Liver (tissue), 3 donors: ENCODE measurements around the gene RNF144A.

Source experiments
- GABPA ChIP-seq, 2 donors: IDR thresholded peaks in 1 of 2; conservative IDR thresholded peaks in 1 of 2; 2 replicates each; pipeline ENCODE4 v1.6.1; 2016; ENCODE audit warnings: antibody characterized with exemption in 2 of 2, mild to moderate bottlenecking in 1 of 2, moderate library complexity in 1 of 2
- HNF4A ChIP-seq, 2 donors: conservative IDR thresholded peaks; 2 replicates each; pipeline ENCODE4 v1.6.1; 2016; ENCODE audit warnings: antibody characterized with exemption in 2 of 2, mild to moderate bottlenecking in 2 of 2
- JUND ChIP-seq, 2 donors: IDR thresholded peaks; 2 replicates each; pipeline ENCODE4 v1.6.1; 2016; ENCODE audit warnings: antibody characterized with exemption in 2 of 2
- RAD21 ChIP-seq, 2 donors: IDR thresholded peaks; 2 replicates each; pipeline ENCODE4 v1.6.1; 2016; ENCODE audit warnings: antibody characterized with exemption in 2 of 2, mild to moderate bottlenecking in 2 of 2
- TAF1 ChIP-seq: conservative IDR thresholded peaks from 2 replicates; pipeline ENCODE4 v1.6.1; 2016; ENCODE audit warnings: antibody characterized with exemption, mild to moderate bottlenecking
- TF ChIP-seq, protein P1 (sequence below): fragments of 150-350 bp; IDR thresholded peaks from 2 replicates; pipeline ENCODE4 v1.5.1; 2017; ENCODE audit warnings: improper control_type of control experiment, low read depth, low read length; ENCODE audit not compliant: missing input control
- TF ChIP-seq, protein P2 (sequence below): IDR thresholded peaks from 2 replicates; pipeline ENCODE4 v1.6.1; 2016; ENCODE audit warnings: antibody characterized with exemption, mild to moderate bottlenecking
- donor health status: healthy.
- donor health status: healthy.

DNA sequence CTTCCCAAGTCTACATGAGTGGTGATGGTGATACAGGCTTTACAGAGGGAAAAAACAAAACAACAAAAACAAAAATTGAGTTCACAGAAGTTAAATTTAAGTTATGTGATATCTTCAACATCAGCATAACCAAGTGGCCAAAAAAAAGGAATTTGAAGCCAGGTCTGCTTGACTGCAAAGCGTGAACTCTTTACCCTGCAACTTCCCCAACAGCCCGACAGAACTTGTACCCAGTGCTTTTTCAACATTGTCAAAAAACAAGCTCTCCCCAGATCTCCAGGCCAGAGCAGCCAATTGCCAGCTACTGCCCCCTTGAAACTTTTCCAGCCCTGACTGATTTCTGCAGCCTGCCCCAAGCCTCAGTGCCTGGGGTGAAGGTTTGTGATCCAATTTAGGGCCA lies 76.7 kb downstream of the RNF144A start:
- TF ChIP-seq, protein P1, sequence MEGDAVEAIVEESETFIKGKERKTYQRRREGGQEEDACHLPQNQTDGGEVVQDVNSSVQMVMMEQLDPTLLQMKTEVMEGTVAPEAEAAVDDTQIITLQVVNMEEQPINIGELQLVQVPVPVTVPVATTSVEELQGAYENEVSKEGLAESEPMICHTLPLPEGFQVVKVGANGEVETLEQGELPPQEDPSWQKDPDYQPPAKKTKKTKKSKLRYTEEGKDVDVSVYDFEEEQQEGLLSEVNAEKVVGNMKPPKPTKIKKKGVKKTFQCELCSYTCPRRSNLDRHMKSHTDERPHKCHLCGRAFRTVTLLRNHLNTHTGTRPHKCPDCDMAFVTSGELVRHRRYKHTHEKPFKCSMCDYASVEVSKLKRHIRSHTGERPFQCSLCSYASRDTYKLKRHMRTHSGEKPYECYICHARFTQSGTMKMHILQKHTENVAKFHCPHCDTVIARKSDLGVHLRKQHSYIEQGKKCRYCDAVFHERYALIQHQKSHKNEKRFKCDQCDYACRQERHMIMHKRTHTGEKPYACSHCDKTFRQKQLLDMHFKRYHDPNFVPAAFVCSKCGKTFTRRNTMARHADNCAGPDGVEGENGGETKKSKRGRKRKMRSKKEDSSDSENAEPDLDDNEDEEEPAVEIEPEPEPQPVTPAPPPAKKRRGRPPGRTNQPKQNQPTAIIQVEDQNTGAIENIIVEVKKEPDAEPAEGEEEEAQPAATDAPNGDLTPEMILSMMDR: no peak
- TF ChIP-seq RAD21 (IDR thresholded peaks at IDR 0.05): no peak
- TF ChIP-seq, protein P2, sequence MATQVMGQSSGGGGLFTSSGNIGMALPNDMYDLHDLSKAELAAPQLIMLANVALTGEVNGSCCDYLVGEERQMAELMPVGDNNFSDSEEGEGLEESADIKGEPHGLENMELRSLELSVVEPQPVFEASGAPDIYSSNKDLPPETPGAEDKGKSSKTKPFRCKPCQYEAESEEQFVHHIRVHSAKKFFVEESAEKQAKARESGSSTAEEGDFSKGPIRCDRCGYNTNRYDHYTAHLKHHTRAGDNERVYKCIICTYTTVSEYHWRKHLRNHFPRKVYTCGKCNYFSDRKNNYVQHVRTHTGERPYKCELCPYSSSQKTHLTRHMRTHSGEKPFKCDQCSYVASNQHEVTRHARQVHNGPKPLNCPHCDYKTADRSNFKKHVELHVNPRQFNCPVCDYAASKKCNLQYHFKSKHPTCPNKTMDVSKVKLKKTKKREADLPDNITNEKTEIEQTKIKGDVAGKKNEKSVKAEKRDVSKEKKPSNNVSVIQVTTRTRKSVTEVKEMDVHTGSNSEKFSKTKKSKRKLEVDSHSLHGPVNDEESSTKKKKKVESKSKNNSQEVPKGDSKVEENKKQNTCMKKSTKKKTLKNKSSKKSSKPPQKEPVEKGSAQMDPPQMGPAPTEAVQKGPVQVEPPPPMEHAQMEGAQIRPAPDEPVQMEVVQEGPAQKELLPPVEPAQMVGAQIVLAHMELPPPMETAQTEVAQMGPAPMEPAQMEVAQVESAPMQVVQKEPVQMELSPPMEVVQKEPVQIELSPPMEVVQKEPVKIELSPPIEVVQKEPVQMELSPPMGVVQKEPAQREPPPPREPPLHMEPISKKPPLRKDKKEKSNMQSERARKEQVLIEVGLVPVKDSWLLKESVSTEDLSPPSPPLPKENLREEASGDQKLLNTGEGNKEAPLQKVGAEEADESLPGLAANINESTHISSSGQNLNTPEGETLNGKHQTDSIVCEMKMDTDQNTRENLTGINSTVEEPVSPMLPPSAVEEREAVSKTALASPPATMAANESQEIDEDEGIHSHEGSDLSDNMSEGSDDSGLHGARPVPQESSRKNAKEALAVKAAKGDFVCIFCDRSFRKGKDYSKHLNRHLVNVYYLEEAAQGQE: no peak
- TF ChIP-seq GABPA (IDR thresholded peaks at IDR 0.05 in 1 of 2, conservative IDR thresholded peaks at IDR 0.05 in 1 of 2): no peak
- TF ChIP-seq TAF1: no peak
- TF ChIP-seq HNF4A (conservative IDR thresholded peaks at IDR 0.05): no peak
- no peak for TF ChIP-seq JUND (IDR thresholded peaks at IDR 0.05)
